Fibroblast of mammary gland (primary cell): ENCODE data around the gene SMARCAL1.

ENCODE experiments used
- DNase-seq: peaks from one replicate; pipeline ENCODE4 v3.0.0-alpha.2; 2010; ENCODE audit warnings: low read depth
- H3K4me3 ChIP-seq: 2 replicates; pipeline ENCODE4 v1.5.1; 2011; ENCODE audit warnings: low read depth, mild to moderate bottlenecking, low read length, moderate library complexity; ENCODE audit not compliant: control insufficient read depth
- TF ChIP-seq, protein P1 (sequence below): conservative IDR thresholded peaks from 2 replicates; pipeline ENCODE4 v1.5.1; 2011; ENCODE audit warnings: low read depth, low read length, inconsistent platforms; ENCODE audit not compliant: control insufficient read depth, insufficient read depth

SMARCAL1 gene

DNA sequence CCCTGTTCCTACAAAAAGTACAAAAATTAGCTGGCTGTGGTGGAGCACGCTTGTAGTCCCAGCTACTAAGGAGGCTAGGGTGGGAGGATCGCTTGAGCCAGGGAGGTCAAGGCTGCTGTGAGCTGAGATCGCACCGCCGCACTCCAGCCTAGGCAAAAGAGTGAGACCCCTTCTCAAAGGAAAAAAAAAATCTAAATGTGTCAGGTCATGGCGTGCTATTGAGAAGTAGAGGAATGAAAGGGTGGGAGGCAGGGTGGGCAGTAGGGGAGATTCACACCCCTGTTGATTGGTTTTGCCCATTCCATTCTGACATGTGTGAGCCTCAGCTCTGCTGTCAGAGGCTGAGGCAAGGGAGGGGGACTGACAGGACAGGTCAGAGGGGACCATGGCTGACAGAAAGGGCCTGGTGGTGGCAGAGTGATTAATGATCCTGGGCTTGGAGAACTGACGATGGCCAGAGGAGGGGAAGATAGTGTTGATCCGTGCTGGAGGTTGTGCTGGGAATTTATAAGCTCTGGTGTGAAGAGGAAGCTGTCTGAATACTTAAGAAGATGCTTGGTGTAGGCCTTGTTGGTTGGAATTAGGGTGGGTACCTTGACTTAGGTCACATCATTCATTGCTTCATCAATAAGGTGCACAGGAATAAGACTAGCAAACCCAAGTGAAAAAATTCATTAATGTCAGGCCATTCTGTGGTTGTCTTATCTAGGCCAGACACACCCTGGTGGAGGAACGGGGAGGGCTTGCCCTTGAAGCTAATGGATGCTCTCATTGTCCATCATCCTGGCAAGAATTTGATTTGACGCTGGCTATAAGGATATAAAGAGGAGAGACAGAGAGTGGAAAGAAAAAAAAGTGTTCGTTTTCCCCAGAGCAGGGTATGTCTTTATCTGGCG lies 19.1 kb upstream of the SMARCAL1 start:
- no peak for DNase-seq
- H3K4me3 ChIP-seq = no peak overlapping the region
- TF ChIP-seq, protein P1, sequence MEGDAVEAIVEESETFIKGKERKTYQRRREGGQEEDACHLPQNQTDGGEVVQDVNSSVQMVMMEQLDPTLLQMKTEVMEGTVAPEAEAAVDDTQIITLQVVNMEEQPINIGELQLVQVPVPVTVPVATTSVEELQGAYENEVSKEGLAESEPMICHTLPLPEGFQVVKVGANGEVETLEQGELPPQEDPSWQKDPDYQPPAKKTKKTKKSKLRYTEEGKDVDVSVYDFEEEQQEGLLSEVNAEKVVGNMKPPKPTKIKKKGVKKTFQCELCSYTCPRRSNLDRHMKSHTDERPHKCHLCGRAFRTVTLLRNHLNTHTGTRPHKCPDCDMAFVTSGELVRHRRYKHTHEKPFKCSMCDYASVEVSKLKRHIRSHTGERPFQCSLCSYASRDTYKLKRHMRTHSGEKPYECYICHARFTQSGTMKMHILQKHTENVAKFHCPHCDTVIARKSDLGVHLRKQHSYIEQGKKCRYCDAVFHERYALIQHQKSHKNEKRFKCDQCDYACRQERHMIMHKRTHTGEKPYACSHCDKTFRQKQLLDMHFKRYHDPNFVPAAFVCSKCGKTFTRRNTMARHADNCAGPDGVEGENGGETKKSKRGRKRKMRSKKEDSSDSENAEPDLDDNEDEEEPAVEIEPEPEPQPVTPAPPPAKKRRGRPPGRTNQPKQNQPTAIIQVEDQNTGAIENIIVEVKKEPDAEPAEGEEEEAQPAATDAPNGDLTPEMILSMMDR = no peak

DNA sequence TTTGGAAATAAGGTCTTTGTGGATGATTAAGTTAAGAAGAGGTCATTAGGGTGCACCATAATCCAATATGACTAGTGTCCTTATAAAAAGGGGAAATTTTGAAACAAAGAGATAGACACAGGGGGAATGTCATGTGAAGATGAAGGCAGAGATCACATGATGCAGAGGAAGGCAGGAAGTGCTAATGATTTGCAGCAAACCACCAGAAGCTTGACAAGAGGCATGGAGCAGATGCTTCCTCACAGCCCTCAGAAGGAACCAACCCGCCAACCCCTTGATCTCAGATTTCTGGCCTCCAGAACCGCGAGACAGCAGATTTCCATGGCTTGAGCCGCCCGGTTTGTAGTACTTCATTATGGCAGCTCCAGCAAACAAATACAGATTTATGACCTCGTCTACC lies 17.4 kb upstream of the SMARCAL1 start:
- no peak overlapping the region for H3K4me3 ChIP-seq
- TF ChIP-seq, protein P1 = no peak
- DNase-seq = no peak

DNA sequence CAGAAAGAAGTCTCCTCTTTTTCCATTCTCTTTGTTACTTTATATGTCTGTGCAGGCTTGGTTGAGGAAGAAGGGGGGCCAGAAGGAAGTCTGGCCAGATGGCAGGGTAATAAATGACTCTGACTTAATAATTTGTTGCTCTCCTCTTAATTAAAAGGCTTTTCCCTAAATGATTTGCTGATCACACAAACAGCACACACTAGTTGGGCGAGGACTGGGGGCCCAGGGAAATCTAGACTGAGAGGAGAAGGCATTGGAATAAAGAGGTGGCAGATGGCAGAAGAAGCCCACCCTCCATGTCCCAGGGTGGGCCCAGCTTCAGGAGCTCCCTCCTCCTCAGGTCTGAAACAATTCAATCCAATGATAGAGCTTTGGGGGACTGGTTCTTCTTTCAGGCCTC lies 12.7 kb upstream of the SMARCAL1 start:
- H3K4me3 ChIP-seq = no peak overlapping the region
- TF ChIP-seq, protein P1 = no peak
- DNase-seq = no peak

DNA sequence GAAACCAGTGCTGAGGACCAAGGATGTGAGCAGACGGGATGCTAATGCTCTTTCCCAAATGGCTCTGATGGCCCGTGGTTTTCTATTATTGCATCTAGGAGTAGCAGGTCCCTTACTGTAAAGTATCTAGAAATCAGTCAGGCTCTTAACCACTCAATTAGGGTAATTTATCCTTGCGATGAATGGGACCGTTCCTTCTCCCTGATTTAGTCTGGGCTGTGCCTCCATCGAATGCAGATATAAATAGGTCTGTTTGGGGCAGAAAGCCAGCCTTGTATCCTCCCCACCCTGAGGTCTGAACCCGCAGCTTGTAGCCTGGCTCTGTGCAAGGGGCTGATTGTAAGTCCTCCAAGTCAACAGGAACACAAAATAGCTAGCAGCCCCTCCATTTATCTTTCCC lies 9.5 kb upstream of the SMARCAL1 start:
- TF ChIP-seq, protein P1 = no peak
- no peak overlapping the region for H3K4me3 ChIP-seq
- DNase-seq = no peak

DNA sequence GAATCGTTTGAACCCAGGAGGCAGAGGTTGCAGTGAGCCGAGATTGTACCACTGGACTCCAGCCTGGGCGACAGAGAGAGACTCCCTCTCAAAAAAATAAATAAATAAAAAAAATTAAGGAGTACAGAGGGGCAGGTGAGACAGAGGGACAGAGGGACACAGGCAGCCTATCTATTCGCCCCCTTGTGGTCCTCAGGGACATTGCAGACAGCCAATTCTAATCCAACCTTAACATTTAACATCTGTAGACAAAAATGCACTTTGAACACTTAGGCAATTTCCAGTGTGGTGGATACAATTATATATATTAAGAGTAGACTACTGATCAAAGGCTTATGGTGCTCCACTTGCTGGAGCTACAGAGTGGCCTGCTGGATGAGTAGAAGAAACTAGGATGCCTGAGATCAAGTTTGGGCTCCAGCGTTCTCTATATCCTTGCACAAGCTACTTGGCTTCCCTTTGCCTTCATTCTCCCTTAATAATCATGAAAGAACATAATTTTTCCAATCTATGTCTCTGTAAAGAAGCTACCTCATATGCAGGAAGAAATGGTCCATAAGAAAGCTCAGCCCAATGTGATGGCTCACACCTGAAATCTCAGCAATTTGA lies 8.2 kb upstream of the SMARCAL1 start:
- TF ChIP-seq, protein P1 = peak; percentile 89
- peak; percentile 52 for DNase-seq

DNA sequence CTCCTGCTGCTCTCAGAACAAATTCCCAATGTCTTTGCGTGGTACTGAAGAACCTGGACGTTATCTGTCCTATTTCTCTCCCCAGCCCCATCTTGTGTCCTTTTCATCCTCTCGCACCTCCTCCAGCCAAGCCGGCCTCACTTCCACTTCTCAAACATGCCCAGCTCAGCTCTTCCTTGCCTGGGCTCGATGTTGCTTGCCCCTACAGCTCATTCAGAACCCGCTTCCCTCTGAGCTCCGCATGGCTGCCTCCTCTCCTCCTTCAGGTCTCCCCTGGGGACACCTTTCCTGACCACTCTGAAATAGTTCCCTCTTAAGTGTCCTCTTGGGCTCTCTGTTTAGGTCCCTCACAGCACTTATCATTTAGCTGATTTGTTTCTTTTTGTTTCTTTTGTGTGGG lies 6.7 kb upstream of the SMARCAL1 start:
- DNase-seq = no peak
- TF ChIP-seq, protein P1 = no peak
- H3K4me3 ChIP-seq = no peak overlapping the region

More for the DNA sequence above, 8.2 kb upstream of the SMARCAL1 start:
- H3K4me3 ChIP-seq = no peak overlapping the region
